GM12878 (cell line): ENCODE data around the gene EVC. TPM values are rescaled to one million over a fixed set of nuclear protein-coding genes. Genes with fewer than 3 reads are reported as not detected.

Experiments used
- ATAC-seq: fragments of 200-7000 bp; cut with Tn5 transposase; 3 replicates; pipeline ENCODE4 v1.9.1; 2020; ENCODE audit warnings: mild to moderate bottlenecking, moderate library complexity
- BruUV-seq: library from RNA; stranded (reverse); fragments of 400-500 nt; replicated peaks from 2 replicates; lab custom pipeline; 2021; lab: Mats Ljungman, UMichigan
- CTCF ChIA-PET: fragments of 300-600 bp; sonication (Branson Sonifier 250); formaldehyde crosslinking; extraction: SDS; loops from one replicate; lab custom pipeline; 2021; ENCODE audit warnings: inconsistent platforms; lab: Yijun Ruan, JAX
- POLR2A ChIA-PET: fragments of 350-600 bp; formaldehyde crosslinking; extraction: SDS; loops from one replicate; lab custom pipeline; 2021; ENCODE audit warnings: inconsistent platforms; lab: Charles Lee
- RAD21 ChIA-PET: fragments of 300-600 bp; sonication (Branson Sonifier 250); formaldehyde crosslinking; loops from one replicate; lab custom pipeline; 2023; ENCODE audit warnings: antibody characterized with exemption; ENCODE audit not compliant: unreplicated experiment; lab: Charles Lee
- SMC1A ChIA-PET: fragments of 300-600 bp; sonication (Branson Sonifier 250); formaldehyde crosslinking; loops from one replicate; lab custom pipeline; 2023; ENCODE audit not compliant: unreplicated experiment, uncharacterized antibody; lab: Charles Lee
- DNase-seq: peaks from one replicate; pipeline ENCODE4 v3.0.0-alpha.2; 2011; ENCODE audit warnings: low read depth, low spot score
- FAIRE-seq: peaks from 3 replicates; lab custom pipeline; 2011; peaks lifted over from hg19 to GRCh38; lab: Jason Lieb, UNC
- H2AFZ ChIP-seq: 2 replicates; pipeline ENCODE4 v1.6.0; 2011; ENCODE audit warnings: low read depth, low read length, control low read depth; ENCODE audit not compliant: control insufficient read depth
- H3K27ac ChIP-seq: 2 replicates; pipeline ENCODE4 v1.5.1; 2011; ENCODE audit warnings: control low read depth; ENCODE audit not compliant: control insufficient read depth, insufficient read depth
- H3K27me3 ChIP-seq, 2 experiments: replicated peaks in 1 of 2; 2 replicates each; pipeline versions ENCODE4 v1.6.0 to v1.6.1; 2011; ENCODE audit warnings: low read length in 1 of 2; ENCODE audit not compliant: control insufficient read depth in 2 of 2, insufficient read depth in 2 of 2
- H3K36me3 ChIP-seq, 2 experiments: 2 replicates each; pipeline ENCODE4 v1.5.1; 2011; ENCODE audit warnings: low read length in 1 of 2; ENCODE audit not compliant: control insufficient read depth in 2 of 2, insufficient read depth in 2 of 2
- H3K4me1 ChIP-seq: 2 replicates; pipeline ENCODE4 v1.6.1; 2011; ENCODE audit warnings: mild to moderate bottlenecking, low read length, moderate library complexity, mixed read lengths; ENCODE audit not compliant: control insufficient read depth, insufficient read depth
- H3K4me2 ChIP-seq: 2 replicates; pipeline ENCODE4 v1.6.0; 2011; ENCODE audit warnings: control low read depth; ENCODE audit not compliant: control insufficient read depth, insufficient read depth
- H3K4me3 ChIP-seq: fragments of 200-600 bp; sonication (generic); 2 replicates; pipeline ENCODE4 v1.5.1; 2016
- H3K79me2 ChIP-seq: 2 replicates; pipeline ENCODE4 v1.6.0; 2011; ENCODE audit warnings: low read length; ENCODE audit not compliant: control insufficient read depth, insufficient read depth
- H3K9ac ChIP-seq: 2 replicates; pipeline ENCODE4 v1.8.0; 2011; ENCODE audit warnings: low read length, control low read depth, mixed read lengths; ENCODE audit not compliant: control insufficient read depth, insufficient read depth
- H3K9me3 ChIP-seq: replicated peaks from 3 replicates; pipeline ENCODE4 v1.5.1; 2011; ENCODE audit warnings: mild to moderate bottlenecking, low read length; ENCODE audit not compliant: control insufficient read depth, insufficient read depth
- H4K20me1 ChIP-seq: 2 replicates; pipeline ENCODE4 v1.6.0; 2011; ENCODE audit not compliant: control insufficient read depth, insufficient read depth
- BCL11A ChIP-seq: IDR thresholded peaks from 2 replicates; pipeline ENCODE4 v1.6.1; 2011; ENCODE audit warnings: low read depth, low read length
- BRCA1 ChIP-seq: IDR thresholded peaks from 2 replicates; pipeline ENCODE4 v1.6.1; 2011; ENCODE audit warnings: low read depth, low read length, improper control_type of control experiment
- IKZF1 ChIP-seq: fragments of 450-650 bp; conservative IDR thresholded peaks from 2 replicates; pipeline ENCODE4 v1.6.1; 2017; ENCODE audit warnings: antibody characterized with exemption, mild to moderate bottlenecking
- JUND ChIP-seq: IDR thresholded peaks from 2 replicates; pipeline ENCODE4 v1.6.1; 2012; ENCODE audit warnings: low read depth, mild to moderate bottlenecking, low read length, improper control_type of control experiment, moderate library complexity
- MEF2A ChIP-seq: IDR thresholded peaks from 2 replicates; pipeline ENCODE4 v1.6.1; 2011; ENCODE audit warnings: low read depth, mild to moderate bottlenecking, low read length, moderate library complexity; ENCODE audit not compliant: insufficient read depth
- NFIC ChIP-seq: IDR thresholded peaks from 2 replicates; pipeline ENCODE4 v1.6.1; 2012; ENCODE audit warnings: low read depth, mild to moderate bottlenecking, inconsistent platforms, low read length, moderate library complexity
- RFX5 ChIP-seq: IDR thresholded peaks from 2 replicates; pipeline ENCODE4 v1.6.1; 2011; ENCODE audit warnings: low read depth, low read length, improper control_type of control experiment
- SMAD1 ChIP-seq: fragments of 450-650 bp; IDR thresholded peaks from 2 replicates; pipeline ENCODE4 v1.6.1; 2018; ENCODE audit warnings: mild to moderate bottlenecking, low read depth; ENCODE audit not compliant: partially characterized antibody
- SPI1 ChIP-seq: IDR thresholded peaks from 2 replicates; pipeline ENCODE4 v1.6.1; 2011; ENCODE audit warnings: low read depth, mild to moderate bottlenecking, low read length, moderate library complexity, borderline replicate concordance; ENCODE audit not compliant: insufficient read depth
- SREBF1 ChIP-seq: IDR thresholded peaks from 2 replicates; pipeline ENCODE4 v1.6.1; 2012; ENCODE audit warnings: mild to moderate bottlenecking, low read length
- SUZ12 ChIP-seq: fragments of 200-600 bp; sonication (generic); IDR thresholded peaks from one replicate; pipeline ENCODE4 v1.6.1; 2018; ENCODE audit warnings: antibody characterized with exemption, mild to moderate bottlenecking; ENCODE audit not compliant: unreplicated experiment
- YBX1 ChIP-seq: fragments of 450-650 bp; IDR thresholded peaks from 2 replicates; pipeline ENCODE4 v1.6.1; 2016; ENCODE audit warnings: antibody characterized with exemption
- ZNF622 ChIP-seq: fragments of 450-650 bp; IDR thresholded peaks from 2 replicates; pipeline ENCODE4 v1.6.1; 2017; ENCODE audit warnings: mild to moderate bottlenecking, inconsistent platforms
- WGBS: methylation state at CpG from one replicate; pipeline ENCODE4 v1.1.6; 2016; ENCODE audit warnings: low lambda C conversion rate; ENCODE audit not compliant: insufficient replicate concordance, insufficient coverage; ENCODE audit errors: missing lambda C conversion rate; 5-methylcytosine and 5-hydroxymethylcytosine counted together
- in situ Hi-C: fragments of 300-500 bp; cut with MboI; formaldehyde crosslinking; loops from 9 replicates; pipeline ENCODE4 v1.14.3; 2018; ENCODE audit warnings: mixed read lengths
- intact Hi-C: fragments of 100-400 bp; cut with micrococcal nuclease; formaldehyde crosslinking; loops from one replicate; pipeline ENCODE4 v1.14.2; 2022; ENCODE audit not compliant: unreplicated experiment
- polyA plus RNA-seq, 11 experiments: library from polyadenylated mRNA; depleted of rRNA in 4 of 11; unstranded in 6 of 11; stranded (reverse) in 5 of 11; fragments of >200 nt; fragmentation: Nextera tagmentation in 4 of 11; fragmentation: Illumina TruSeq in 1 of 11; extraction: Ambion mirVana in 4 of 11; extraction: Trizol in 1 of 11; gene quantifications; 1 replicate in 1 of 11; 2 replicates in 10 of 11; pipeline versions ENCODE4 v1.2.1 to v1.2.3, GENCODE V29; 2011 to 2016; ENCODE audit warnings: inconsistent platforms in 2 of 11, missing spikeins in 2 of 11, low read depth in 1 of 11
- total RNA-seq, 4 experiments: library from RNA; depleted of rRNA in 3 of 4; stranded (reverse); fragments of >200 nt in 3 of 4; fragmentation: Illumina TruSeq in 1 of 4; extraction: Trizol in 1 of 4; gene quantifications; 2 replicates each; pipeline versions ENCODE4 v1.2.1 to v1.2.3, GENCODE V29; 2013 to 2021

Gene EVC
- total and polyA plus RNA-seq, 10 of the 15 experiments (the other 5 are each of a cell fraction or from before 2014, with no cell fraction given) = 0.87 to 55.9 (median 15.6) TPM

- intact Hi-C loops (no loop called here), in situ Hi-C loops (no loop called here)
- Histone ChIP-seq H3K4me2 (no peak overlapping the region), H4K20me1 (no peaks in the 10 kb centered on the region), H3K36me3 (peaks cover 1 to 5% of the 10 kb centered on the region in 2 experiments; a peak in 3 of 4 replicates), H3K27ac (no peak overlapping the region), H3K9ac (no peak overlapping the region), H3K4me1 (no peaks in the 10 kb centered on the region), H3K27me3 (no peaks in the 10 kb centered on the region), H2AFZ (no peak overlapping the region), H3K79me2 (no peaks in the 10 kb centered on the region), H3K4me3 (no peak overlapping the region), H3K9me3 (no peaks in the 10 kb centered on the region; the same call in 1 of the 3 replicates)
- WGBS = 4% methylated on average over 5 of the region's 5 CpGs
- SMC1A ChIA-PET = no interaction called here
- TF ChIP-seq BCL11A (no peak), SPI1 (no peak), SREBF1 (no peak), BRCA1 (no peak), MEF2A (no peak), ZNF622 (no peak), NFIC (no peak), YBX1 (no peak), JUND (no peak), RFX5 (no peak), SUZ12 (no peak), IKZF1 (no peak), SMAD1 (no peak)
- no peak for ATAC-seq
- CTCF ChIA-PET = interaction anchor here (0.7 kb wide), 1 partner anchor 35 kb away, joined by 3 read pairs; the partner anchor contains the start of gene EVC
- RAD21 ChIA-PET = no interaction called here
- DNase-seq = no peak
- POLR2A ChIA-PET = no interaction called here
- no peak for FAIRE-seq
- no TSS peak for BruUV-seq
These were observed 35.2 kb downstream of the EVC start for GRCh38 chr4:5746250-5746649.
